ENCODE measurements around the gene CCDC142.

Gene CCDC142

DNA sequence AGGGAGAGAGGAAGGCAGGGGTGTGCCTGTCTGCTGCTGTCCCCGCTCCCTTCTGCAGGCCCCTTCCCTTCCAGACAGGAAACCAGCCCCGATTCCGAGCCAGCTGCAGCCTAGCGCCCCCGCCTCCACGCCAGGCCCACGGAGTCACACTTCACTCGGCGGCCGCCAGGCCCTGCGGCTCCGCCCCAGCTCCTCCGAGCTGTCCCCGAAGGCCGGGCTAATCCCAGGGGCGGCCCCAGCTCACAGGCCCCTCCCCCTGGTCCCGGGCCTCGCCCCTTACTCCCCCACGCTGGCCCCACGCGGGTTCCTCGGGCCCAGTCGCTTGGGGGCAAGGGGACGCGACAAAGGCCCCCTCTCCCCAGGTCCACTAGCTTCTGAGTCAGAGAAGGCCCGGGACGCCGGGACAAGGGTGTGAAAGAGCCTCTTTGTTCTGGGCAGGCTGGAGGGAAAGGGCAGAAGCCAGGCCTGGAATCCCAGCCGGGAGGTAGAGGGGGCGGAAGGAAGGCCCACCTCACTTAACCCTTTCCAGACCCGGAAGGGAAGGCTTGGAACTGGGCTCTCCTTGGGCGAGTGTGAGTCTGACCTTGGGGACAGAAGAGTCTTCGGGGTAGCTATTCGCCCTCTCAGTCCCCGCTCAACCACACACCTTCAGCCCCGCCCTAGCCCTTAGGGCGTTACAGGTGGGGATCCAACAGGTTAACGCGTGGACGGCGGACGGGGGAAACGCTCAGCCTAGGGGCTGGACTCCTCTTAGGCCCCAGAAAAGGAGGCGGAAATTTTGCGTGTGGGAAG, 42.2 kb downstream of the CCDC142 start:
- DNase-seq, result peak; percentile 16

DNA sequence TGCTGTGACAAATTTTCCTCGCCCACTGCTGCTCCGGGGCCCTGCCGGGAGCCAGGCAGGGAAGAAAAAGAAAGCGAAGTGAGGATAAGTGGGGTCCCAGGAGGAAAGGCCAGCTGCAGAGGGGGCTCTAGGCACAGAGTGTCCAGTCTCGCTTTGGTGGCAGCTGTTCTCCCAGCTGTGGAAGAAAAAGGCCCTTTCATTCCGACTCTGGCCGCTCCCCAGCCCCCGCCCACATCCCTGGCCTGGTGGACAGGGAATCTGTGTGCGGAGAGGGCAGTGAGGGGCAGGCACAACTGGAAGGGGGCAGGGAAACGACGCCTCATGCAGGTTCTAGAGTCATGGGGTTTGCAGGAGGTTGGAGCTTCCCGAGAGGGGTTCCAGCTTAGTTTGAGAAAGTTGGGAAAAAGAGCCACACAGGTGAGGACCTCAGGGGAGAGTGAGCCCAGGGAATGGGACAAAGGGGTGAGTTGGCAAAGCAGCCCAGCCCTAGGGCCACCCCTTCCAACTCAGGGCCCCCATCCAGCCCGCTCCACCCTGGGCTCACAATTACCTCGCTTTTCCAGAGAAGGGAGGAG, 42.9 kb downstream of the CCDC142 start:
- DNase-seq, result no peak

DNA sequence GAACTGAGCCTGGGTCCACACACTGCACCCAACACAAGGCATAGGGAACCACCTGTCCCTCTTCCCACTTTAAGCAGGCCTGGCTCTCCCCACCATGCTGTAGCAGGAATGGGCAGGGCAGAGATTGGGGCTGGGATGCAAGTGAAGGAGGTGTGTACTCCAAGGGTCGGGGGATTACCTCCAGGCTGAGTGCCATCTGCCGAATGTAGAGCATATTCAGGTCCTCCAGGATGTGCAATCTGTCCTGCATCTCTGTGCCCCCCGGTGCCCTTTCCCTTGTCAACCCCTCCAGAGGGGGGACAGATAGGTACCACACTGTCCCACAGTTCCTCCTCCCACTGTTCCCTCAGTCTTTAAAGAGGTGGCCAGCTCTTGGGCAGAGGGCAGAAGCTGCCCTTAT, 43.4 kb downstream of the CCDC142 start:
- no peak for DNase-seq

DNA sequence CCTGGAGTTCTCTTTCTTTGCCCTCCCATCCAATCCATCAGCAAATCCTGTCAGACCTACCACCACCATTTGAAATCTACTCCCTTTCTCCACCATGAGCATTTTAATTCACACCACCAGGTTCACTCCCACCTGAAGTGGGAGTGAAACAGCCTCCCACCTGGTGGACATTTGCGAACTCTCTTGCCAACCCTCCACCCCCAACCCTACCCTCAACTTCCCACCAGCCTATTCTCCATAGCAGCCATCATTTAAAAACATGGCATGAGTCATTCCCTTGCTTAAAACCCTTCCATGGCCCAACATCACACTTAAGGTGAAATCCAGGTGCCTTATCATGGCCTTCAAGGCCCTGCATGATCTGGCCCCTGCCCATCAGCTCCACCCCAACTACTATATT, 44.5 kb downstream of the CCDC142 start:
- no peak for DNase-seq

DNA sequence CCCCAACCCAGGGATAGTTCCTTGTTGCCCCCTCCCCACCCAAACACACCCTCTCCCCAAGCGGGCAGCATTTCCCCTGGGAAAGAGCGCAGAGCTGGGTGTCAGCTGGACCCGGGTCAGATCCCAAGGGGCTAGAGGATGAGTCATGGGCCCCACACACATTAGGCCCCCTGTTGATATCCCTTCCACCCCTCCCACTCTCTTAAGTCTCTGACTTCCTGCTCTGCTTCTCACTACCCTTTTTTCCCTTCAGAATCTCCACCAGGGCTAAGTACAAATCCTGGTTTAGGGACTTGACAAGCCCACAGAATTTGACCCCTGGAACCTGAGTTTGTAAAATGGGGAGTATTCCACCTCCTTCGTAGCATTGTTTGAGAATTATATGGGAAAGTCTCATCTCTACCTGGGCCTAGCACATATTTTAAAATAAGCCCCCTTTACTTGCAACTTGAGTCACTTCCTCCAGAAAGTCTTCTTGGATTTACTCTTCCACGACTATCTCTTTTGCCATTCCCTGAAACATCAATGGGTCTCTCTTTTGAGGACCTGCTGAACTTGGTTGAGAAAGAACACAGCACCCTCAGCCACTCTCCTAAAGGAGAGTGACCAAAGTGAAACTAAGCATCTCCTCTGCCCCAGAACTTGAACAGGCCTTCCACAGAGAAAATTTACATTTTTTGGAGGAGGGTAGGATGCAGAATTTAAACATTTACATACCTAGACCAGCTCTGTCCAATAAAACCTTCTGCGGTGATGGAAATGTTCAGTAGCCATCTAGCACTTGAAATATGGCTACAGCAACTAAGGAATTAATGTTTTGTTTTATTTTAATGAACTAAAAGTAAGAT, 45.7 kb downstream of the CCDC142 start:
- no peak for DNase-seq

DNA sequence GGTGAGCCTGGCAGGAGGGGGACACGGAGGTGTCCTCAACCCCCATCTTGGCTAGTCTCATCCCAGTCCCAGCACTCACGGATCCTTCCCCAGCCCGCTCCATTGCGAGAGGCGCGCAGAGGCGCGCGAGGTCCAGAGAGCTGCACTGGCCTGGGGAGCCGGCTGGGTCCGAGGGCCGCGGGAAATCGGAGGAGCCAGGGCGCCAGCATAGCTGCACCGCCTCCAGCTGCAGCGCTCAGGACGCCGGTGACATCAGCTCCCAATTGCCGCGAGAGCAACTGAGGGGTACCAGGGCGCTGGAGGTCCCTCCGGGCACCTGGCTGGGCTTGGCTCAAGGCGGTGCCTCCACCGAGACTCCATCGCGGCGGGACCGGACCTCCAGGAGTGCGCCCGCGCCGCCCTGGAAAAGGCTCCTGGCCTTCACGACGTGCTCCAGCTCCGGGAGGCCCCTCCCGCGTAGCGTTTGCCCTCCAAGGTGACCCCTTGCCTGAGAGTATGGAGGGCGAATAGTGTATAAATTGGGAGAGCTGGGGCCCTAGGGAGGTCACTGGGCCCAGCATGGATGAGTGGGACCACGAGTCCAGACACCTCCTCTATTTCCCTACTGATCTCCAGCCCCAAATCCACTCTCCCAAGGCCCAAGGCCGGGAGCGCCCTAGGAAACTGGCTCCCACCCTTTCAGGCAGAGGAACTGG, 46.5 kb downstream of the CCDC142 start:
- no peak for DNase-seq

DNA sequence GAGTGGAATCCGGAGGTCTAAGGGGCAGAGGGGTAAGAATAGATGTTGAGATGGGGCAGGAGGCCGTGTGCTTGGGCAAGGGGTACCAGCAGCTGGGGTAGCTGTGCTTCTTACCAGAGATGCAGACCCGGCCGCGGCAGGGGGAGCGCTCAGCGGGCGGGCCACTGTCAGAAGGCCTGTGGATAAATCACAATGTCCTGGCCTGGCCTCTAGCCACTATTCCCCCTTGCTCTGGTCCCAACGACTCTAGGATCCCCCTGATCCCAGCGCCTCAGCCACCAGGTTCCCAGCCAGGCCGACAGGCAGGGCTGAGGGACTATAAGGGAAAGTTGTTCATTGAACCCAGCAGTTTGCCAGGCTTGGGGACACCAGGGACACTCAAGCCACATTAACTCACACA, 52.3 kb downstream of the CCDC142 start:
- no peak for DNase-seq

DNA sequence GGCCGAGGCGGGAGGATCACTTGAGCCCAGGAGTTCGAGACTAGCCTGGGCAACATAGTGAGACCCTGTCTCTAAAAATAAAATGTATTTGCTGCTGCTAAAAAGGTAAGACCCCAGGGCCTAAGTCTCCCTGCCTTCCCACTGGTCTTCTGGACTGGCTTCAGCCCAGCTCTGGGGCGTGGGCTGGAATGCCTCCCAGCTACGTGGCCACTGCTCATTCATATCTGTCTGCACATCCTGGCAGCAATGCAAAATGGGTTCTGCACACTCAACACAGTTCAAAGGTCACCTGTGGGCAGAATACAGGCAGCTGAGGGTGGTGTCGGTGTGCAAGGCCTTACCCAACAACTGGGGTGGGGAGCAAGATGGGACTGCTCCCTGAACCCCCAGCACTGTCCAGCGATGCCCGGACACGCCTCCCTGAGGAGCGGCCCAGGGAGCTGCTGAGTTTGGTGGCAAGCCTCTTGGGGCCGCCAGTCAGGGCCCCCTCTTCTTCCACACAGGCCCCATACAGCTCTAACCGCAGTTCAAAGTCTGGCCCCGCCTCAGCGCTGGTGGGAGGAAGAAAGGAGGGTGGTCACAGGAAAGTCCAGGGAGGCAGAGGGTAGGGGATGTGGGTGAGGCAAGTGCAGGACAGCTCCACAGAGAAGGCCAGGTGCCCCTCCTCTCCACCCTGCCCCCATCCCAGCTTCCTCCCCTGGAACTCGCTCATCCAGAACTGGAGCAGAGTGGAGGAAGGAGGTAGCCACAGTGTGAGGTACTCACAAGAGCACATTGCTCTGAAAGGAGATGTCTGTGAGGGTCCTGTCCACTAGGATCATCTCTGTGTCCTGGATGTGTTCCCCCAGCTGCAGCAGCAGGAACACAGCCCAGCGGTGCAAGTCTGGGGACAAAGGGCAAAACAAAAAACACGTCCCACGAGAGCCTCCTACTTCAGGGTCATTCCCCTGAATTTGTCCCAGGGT, 53.0 kb downstream of the CCDC142 start:
- DNase-seq, result no peak

DNA sequence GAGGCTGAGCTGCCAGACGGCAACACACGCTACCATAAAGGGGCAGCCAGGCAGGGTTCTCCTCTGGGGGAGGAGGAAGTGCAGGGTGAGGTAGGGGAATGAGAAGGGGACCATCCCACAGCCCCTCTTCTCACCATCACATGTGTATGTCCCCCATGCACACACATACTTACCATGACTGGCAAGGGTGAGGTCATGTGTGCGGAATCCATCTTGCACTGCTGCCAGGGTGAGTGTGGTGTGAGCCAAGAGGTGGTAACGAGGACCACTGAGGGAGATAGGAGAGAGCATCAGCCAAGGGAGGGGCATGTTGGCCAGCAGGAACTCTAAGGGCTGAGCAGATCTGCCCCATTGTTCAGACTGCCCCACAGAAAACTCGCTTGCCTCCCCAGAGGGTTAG, 54.1 kb downstream of the CCDC142 start:
- DNase-seq, result no peak

DNA sequence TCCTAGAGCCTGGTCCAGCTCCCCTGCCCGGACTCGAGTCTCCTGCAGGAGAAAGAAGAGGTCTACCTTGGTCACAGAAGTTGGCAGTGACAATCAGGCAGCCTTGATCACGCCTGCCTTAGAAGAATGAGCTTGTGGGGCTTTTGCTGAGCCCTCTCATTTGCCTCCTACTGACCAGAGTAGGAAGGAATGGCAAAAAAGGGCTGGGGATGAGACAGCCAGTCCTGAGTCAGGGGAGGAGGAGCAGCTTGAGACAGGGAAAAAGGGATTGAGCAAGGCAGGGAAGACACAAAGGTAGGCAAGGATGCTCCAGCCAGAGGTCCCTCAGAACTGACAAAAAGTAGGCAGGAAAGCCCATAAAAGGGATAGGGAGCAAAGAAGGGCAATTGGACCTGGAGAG, 55.2 kb downstream of the CCDC142 start:
- DNase-seq, result no peak

DNA sequence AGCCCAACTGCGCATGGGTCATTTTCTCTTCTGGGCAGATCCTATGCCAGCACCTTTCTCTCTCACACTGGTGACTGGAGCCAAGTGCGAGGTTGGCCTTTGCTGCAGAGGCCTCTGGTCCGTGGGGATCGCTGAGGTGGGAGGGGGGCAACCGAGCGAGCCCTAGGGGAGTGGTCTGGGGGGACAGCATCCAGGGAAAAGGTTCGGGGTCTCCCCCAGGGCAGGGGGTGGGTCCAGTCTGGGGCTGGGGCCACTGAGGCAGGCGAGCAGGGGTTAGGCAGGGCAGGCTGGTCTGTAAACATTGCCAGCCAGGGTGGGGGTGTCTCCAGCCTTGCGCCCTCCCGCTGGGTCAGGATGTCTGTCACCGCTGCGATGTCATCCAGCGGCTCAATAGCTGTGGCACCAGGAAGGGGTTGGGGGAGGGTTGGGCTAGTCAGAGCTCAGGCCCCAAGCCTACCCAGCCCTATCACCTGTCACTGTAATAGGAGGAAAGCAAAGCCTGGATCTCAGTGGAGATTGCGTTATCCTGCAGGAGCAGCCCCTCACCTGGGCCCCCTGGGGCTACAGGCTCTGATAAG, 56.5 kb downstream of the CCDC142 start:
- DNase-seq, result no peak

DNA sequence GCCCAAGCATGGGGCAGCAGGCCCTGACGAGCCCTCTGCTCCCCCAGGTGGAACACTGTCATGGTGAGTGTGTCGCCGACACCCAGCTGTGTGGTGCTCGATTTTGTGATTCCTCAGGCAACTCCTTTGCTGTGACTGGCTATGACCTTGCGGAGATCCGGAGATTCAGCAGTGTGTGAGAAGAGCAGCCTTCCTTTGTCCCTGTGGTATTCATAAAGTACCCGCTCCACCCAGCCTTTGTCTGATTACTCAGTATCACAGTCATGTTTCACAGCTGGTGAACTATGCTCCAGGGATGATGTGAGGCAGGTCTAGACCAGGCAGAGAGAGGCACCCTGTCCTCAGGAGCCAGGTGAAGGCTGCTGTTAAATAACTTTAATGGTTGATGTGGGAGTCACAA, 57.3 kb downstream of the CCDC142 start:
- DNase-seq, result no peak

DNA sequence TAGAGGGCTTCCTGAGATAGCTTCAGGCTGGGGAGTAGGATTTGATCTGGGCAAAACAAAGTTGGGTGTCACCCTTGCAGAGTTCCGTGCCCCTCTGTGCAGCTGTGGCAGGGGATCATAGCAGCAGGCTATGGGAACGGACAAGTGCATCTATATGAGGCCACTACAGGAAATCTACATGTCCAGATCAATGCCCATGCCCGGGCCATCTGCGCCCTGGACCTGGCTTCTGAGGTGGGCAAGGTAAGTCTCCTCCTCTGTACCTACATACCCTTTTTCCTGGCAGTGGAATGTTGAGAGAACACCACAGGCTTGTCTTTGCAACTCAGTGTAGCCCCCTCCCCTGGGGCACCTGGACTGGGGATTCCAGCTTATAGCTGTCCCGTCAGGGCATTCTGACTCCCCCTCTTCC, 57.8 kb downstream of the CCDC142 start:
- DNase-seq, result no peak

DNA sequence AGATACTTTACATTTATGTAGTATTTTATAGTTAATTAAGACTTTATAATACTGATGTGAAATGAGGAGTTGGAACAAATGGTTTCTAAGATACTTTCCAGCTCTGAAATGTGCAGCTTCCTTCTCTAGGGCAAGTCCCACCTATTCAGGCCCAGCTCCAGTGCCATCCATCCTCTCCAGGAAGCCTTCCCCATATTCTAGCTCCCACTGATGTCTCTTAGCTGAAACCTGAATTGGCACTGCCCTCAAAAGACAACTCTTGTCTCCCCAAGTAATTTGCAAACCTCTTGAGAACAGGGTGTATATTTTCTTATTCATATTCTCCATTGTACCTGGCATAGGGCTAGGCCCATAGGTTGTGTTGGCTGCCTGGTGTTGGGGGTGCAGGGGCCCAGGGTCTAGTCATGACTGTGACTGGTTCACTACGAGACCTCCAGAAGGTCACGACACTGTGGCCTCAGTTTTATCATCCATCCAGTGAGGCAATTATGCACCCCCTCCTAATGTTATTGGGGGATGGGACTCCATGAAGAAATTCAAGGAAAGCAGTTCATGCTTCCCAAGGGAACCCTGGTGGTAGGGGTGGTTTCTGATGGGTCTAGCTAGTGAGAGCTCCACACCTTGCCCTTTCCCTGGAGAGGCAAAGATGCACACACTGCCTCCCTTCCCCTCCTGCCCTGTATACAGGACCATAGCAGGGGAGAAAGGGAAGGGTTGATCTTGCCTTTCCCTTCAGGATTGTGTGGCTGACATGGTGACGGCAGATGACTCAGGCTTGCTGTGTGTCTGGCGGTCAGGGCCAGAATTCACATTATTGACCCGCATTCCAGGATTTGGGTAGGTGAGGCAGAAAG, 58.4 kb downstream of the CCDC142 start:
- DNase-seq, result no peak

Measured in NCI-H446 treated with DMSO at 0.1 percent for 48 hours (cell line).